T-helper 1 cell treated with Interleukin-12 subunit alpha and Interleukin-12 subunit beta and Interleukin-4 antibody, amounts not matched to agents 30 μg/mL and 1 μg/mL, for 36 hours (primary cell): ENCODE data around the gene CLASRP.
A peak's percentile ranks its signal among the peaks of the same experiment; 100 is the strongest.

ENCODE experiments used
- H3K27ac Mint-ChIP-seq: one replicate; pipeline ENCODE4 v1.8.0; 2021; ENCODE audit warnings: mild to moderate bottlenecking, mixed read lengths
- H3K27me3 Mint-ChIP-seq: one replicate; pipeline ENCODE4 v1.8.0; 2021; ENCODE audit warnings: low read depth, mixed read lengths
- H3K36me3 Mint-ChIP-seq: one replicate; pipeline ENCODE4 v1.8.0; 2021; ENCODE audit warnings: low read depth, mixed read lengths
- H3K4me1 Mint-ChIP-seq: one replicate; pipeline ENCODE4 v1.8.0; 2021; ENCODE audit warnings: low read depth, mixed read lengths
- H3K4me3 Mint-ChIP-seq: one replicate; pipeline ENCODE4 v1.8.0; 2021; ENCODE audit warnings: mild to moderate bottlenecking, moderate library complexity, mixed read lengths
- H3K9me3 Mint-ChIP-seq: one replicate; pipeline ENCODE4 v1.8.0; 2021; ENCODE audit warnings: mixed read lengths

Gene CLASRP

DNA sequence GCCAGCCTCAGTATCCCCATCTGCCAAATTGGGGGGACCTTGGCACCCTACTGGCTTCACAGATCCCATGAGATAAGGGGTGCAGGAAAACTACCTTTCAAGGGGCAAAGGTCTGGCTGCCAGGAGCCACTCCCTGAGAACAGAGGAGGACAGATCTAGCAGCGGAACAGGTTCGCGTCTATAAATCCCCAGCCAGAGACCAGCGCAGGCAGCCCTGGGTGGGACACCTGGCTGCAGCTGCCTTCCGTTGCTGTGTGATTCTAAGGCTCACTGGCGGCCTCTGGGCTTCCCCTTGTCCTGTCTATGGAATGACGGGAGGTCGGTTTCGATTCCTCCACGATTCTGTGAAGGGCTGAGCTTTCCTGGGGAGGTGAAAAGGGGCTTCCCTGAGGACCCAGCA, 30.3 kb upstream of the CLASRP start:
- Mint-ChIP-seq H3K27ac (no peak overlapping the region), H3K36me3 (peaks cover 27% of the 10 kb centered on the region), H3K4me3 (no peak overlapping the region), H3K4me1 (peaks cover 7% of the 10 kb centered on the region), H3K27me3 (no peaks in the 10 kb centered on the region), H3K9me3 (no peaks in the 10 kb centered on the region)

DNA sequence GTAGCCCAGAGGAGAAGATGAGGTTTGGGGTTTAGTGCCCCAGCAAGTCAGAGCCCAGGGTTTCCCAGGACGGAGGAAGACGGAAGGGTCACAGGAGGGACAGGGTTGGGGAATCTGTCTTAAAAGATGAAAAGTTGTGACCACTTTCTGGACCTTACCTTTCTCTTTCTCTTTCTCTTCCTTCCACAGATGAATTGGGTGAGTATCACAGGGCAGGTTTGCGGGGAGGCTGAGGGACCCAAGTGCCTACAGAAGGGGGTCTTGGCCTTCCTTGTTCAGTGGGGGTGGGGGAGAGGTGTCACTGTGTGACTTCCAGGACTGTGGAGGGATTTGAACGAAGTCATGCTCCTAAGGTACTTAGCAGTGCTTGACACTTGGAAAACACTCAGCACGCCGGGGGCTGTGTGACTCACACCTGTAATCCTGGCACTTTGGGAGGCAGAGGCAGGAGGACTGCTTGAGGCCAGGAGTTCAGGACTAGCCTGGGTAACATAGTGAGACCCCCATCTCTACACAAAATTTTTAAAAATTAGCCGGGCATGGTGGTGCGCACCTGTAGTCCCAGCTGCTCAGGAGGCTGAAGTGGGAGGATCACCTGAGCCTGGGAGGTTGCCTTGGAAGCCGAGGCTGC, 29.1 kb upstream of the CLASRP start:
- Mint-ChIP-seq H3K4me3 (no peak overlapping the region), H3K4me1 (peaks cover 7% of the 10 kb centered on the region), H3K27ac (peak overlapping the region; percentile 26), H3K27me3 (no peaks in the 10 kb centered on the region), H3K9me3 (no peaks in the 10 kb centered on the region), H3K36me3 (peaks cover 32% of the 10 kb centered on the region)

DNA sequence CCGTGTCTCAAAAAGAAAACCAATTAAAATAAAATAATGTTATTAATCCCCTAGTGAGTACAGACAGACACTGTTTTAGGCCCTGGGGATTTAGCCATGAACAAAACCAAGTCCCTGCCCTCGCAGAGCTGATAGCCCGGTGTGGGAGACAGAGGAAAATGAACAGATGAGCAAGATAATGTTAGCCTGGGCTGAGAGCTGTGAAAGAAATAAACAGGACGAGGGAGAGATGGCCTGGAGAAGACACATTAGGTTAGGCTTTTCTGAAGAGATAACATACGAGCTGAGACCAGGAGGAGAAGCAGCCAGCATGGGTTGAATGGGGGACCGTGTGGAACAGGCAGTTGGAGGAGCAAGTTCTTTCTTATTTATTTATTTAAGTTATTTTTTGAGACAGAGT, 28.5 kb upstream of the CLASRP start:
- peaks cover 7% of the 10 kb centered on the region for H3K4me1 Mint-ChIP-seq
- H3K9me3 Mint-ChIP-seq: no peaks in the 10 kb centered on the region
- peak overlapping the region; percentile 34 for H3K27ac Mint-ChIP-seq
- H3K27me3 Mint-ChIP-seq: no peaks in the 10 kb centered on the region
- peaks cover 32% of the 10 kb centered on the region for H3K36me3 Mint-ChIP-seq
- no peak overlapping the region for H3K4me3 Mint-ChIP-seq

DNA sequence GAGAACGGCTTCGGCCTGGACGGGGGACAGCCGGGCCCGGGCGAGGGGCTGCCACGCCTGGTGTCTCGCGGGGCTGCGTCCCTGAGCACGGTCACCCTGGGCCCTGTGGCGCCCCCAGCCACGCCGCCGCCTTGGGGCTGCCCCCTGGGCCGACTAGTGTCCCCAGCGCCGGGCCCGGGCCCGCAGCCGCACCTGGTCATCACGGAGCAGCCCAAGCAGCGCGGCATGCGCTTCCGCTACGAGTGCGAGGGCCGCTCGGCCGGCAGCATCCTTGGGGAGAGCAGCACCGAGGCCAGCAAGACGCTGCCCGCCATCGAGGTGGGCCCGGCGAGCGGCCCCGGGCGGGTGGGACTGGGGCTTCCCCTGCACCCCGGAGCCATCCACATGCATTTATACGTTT, 26.9 kb upstream of the CLASRP start:
- H3K27me3 Mint-ChIP-seq: no peaks in the 10 kb centered on the region
- no peak overlapping the region for H3K4me3 Mint-ChIP-seq
- no peaks in the 10 kb centered on the region for H3K9me3 Mint-ChIP-seq
- peaks cover 30% of the 10 kb centered on the region for H3K36me3 Mint-ChIP-seq
- H3K27ac Mint-ChIP-seq: no peak overlapping the region
- peaks cover 8% of the 10 kb centered on the region for H3K4me1 Mint-ChIP-seq

DNA sequence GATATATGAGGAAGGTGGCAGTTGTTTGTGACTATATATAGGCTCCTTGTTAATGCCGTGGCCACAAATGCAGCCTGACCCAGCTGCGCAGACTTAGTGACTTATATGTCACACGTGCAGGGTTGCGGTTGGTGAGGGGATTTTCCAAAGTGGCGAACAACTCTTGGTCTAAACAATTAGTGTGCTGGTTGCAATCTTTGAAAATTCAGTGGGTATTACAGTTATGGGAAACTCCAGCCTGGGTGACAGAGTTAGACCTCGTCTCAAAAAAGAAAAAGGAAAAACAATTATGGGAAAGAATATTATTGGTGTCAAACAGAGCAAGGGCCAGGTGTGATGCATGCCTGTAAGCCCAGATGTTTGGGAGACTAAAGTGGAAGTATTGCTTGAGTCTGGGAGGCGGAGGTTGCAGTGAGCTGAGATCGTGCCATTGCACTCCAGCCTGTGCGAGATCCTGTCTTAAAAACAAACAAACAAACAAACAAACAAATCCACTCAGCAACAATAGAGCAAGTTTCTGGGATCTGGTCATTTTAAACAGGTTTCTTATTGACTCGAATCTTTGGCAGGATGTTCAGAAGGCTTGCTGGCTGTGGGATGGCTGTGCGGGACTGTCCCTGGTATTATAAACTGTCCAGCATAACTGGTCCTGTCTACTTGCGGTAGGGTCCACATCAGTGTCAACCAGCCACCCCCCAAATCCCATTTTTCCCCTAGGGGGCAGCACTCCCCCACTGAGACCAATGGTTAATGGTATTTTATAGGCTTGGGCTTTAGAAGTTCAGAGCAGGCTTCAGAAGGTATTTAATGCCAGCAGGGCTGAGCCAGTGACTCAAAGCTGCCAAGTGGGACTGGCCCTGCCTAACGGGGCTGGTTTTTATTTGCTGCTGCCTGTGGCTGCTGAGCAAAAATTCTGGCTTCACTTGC, 22.2 kb upstream of the CLASRP start:
- Mint-ChIP-seq H3K27ac (peak overlapping the region; percentile 83), H3K4me3 (peak overlapping the region; percentile 43), H3K9me3 (no peaks in the 10 kb centered on the region), H3K36me3 (peaks cover 25% of the 10 kb centered on the region), H3K27me3 (no peaks in the 10 kb centered on the region), H3K4me1 (peaks cover 8% of the 10 kb centered on the region)

DNA sequence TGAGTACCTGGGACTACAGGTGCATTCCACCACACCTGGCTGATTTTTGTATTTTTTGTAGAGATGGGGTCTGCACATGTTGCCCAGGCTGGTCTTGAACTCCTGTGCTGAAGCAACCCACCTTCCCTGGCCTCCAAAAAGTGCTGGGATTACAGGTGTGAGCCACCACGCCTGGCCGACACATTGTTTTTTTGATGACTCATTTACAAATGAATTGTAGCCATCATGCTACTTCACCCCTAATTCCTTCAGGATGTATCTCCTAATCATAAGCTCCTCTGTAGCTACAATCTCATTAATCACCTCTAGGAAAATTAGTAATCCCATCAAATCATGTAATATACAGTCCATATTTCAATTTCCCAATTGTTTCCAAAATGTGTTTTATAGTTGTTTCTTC, 19.7 kb upstream of the CLASRP start:
- Mint-ChIP-seq H3K36me3 (peaks cover 18% of the 10 kb centered on the region), H3K27me3 (no peaks in the 10 kb centered on the region), H3K4me3 (no peak overlapping the region), H3K27ac (no peak overlapping the region), H3K9me3 (no peaks in the 10 kb centered on the region), H3K4me1 (peaks cover 8% of the 10 kb centered on the region)

DNA sequence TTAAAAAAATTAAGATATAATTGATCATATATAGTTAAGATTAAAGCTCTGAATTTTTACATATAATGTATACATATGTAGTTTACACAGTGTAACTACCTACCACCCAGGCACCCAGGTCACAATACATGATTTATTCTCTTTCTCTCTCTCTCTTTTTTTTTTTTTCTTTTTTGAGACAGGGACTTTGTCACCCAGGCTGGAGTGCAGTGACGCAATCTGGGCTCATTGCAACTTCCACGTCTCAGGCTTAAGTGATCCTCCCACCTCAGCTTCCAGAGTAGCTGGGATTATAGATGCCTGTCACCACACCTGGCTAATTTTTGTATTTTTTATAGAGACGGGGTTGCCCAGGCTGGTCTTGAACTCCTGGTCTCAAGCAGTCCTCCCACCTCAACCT, 18.8 kb upstream of the CLASRP start:
- H3K27ac Mint-ChIP-seq: no peak overlapping the region
- H3K4me1 Mint-ChIP-seq: peaks cover 8% of the 10 kb centered on the region
- H3K27me3 Mint-ChIP-seq: no peaks in the 10 kb centered on the region
- H3K36me3 Mint-ChIP-seq: peaks cover 19% of the 10 kb centered on the region
- no peak overlapping the region for H3K4me3 Mint-ChIP-seq
- no peaks in the 10 kb centered on the region for H3K9me3 Mint-ChIP-seq

DNA sequence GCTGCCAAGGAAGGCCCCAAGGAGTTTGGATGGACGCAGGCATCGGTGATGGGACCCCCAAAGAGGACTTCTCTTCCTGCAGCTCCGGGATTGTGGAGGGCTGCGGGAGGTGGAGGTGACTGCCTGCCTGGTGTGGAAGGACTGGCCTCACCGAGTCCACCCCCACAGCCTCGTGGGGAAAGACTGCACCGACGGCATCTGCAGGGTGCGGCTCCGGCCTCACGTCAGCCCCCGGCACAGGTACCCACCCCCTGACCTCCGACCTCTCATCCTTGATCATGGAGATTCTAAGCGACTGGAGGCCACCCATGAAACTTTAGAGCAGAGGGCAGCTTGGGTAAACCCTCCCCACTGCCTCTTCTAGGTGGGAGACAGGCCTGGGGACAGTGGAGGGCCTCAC, 16.9 kb upstream of the CLASRP start:
- Mint-ChIP-seq H3K4me3 (no peak overlapping the region), H3K27me3 (no peaks in the 10 kb centered on the region), H3K9me3 (no peaks in the 10 kb centered on the region), H3K4me1 (no peaks in the 10 kb centered on the region), H3K27ac (no peak overlapping the region), H3K36me3 (peaks cover 24% of the 10 kb centered on the region)

DNA sequence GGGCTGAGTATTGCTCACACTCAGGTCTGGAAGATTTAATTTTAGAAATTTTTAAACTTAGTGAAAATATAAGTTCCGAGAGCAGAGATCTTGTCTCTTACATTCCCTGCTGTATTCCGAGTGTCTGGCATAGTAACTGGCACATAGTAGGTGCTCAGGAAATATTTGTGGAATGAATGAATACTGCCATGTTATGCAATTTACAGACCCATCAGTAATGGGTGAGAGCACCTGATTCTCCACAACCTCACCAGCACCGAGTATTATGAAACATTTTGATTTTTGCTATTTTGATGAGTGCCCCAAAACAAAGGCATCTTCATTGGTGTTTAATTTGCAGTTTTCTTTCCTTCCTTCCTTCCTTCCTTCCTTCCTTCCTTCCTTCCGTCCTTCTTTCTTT, 15.8 kb upstream of the CLASRP start:
- H3K27ac Mint-ChIP-seq: no peak overlapping the region
- no peak overlapping the region for H3K4me3 Mint-ChIP-seq
- H3K4me1 Mint-ChIP-seq: no peaks in the 10 kb centered on the region
- no peaks in the 10 kb centered on the region for H3K9me3 Mint-ChIP-seq
- peaks cover 27% of the 10 kb centered on the region for H3K36me3 Mint-ChIP-seq
- no peaks in the 10 kb centered on the region for H3K27me3 Mint-ChIP-seq

DNA sequence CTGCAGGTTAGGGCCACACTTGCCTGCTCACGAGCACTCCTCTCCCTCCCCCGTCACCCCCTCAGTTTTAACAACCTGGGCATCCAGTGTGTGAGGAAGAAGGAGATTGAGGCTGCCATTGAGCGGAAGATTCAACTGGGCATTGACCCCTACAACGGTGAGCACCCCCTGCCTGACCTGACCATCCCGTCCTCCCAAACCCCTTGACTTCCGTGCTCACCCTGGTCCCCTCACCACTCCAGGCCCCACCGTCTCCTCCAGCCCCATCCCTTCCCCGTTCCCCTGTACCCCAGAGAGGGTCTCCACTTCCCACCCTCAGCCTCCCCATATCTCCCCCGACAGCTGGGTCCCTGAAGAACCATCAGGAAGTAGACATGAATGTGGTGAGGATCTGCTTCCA, 13.6 kb upstream of the CLASRP start:
- Mint-ChIP-seq H3K27me3 (no peaks in the 10 kb centered on the region), H3K4me1 (no peaks in the 10 kb centered on the region), H3K4me3 (no peak overlapping the region), H3K9me3 (no peaks in the 10 kb centered on the region), H3K27ac (no peak overlapping the region), H3K36me3 (peaks cover 26% of the 10 kb centered on the region)

DNA sequence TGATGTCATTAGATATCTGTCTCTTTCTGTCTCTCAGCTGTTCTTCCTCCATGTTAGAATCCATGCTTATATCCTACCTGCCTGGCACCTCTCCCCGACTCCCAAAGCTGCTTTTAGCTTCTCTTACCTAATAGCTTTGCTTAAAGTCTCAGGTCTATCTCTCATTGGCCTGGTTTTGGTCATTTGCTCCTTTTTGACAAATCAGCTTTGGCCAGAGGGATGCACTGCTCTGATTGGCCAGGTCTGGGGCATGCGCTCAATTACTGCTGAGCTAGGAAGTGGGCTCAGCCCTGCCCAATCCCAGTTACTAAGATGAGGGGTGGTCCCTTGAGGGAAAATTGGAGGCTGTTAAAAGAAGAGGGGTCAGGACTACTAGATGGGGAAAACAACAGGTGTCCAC, 11.5 kb upstream of the CLASRP start:
- no peaks in the 10 kb centered on the region for H3K4me1 Mint-ChIP-seq
- H3K36me3 Mint-ChIP-seq: peaks cover 39% of the 10 kb centered on the region
- no peaks in the 10 kb centered on the region for H3K9me3 Mint-ChIP-seq
- no peaks in the 10 kb centered on the region for H3K27me3 Mint-ChIP-seq
- H3K27ac Mint-ChIP-seq: no peak overlapping the region
- H3K4me3 Mint-ChIP-seq: no peak overlapping the region

DNA sequence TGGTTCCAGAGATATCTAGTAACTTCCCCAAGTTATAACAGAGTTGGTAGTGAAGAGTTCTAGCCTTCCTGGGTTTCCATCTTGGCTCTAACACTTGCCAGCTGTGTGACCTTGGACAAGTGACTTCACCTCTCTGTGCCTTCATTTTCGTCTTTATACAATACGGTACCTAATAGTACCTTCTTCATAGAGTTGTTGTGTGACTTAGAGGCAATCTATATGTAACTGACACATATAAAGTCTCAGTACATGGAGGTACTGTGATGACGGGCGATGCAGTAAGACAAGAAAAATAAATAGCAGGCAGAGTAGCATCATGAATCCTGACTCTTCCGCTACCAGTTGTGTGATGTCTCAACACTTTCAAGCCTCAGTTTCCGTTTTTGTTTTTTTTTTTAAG, 8.0 kb upstream of the CLASRP start:
- H3K4me1 Mint-ChIP-seq: no peaks in the 10 kb centered on the region
- peaks cover 50% of the 10 kb centered on the region for H3K36me3 Mint-ChIP-seq
- no peak overlapping the region for H3K27ac Mint-ChIP-seq
- no peaks in the 10 kb centered on the region for H3K27me3 Mint-ChIP-seq
- no peaks in the 10 kb centered on the region for H3K9me3 Mint-ChIP-seq
- no peak overlapping the region for H3K4me3 Mint-ChIP-seq

DNA sequence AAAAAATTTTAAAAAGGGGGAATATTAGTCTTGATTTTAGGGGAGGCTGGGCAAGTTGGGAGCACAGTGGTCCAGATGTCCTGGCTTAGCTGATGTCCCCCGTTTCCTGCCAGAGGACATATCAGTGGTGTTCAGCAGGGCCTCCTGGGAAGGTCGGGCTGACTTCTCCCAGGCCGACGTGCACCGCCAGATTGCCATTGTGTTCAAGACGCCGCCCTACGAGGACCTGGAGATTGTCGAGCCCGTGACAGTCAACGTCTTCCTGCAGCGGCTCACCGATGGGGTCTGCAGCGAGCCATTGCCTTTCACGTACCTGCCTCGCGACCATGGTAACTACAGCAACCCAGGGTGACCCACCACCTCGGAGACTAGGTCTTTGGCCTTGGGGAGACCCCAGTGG, 6.4 kb upstream of the CLASRP start:
- no peaks in the 10 kb centered on the region for H3K27me3 Mint-ChIP-seq
- H3K36me3 Mint-ChIP-seq: peaks cover 45% of the 10 kb centered on the region
- no peaks in the 10 kb centered on the region for H3K4me1 Mint-ChIP-seq
- H3K9me3 Mint-ChIP-seq: no peaks in the 10 kb centered on the region
- H3K4me3 Mint-ChIP-seq: no peak overlapping the region
- H3K27ac Mint-ChIP-seq: no peak overlapping the region

DNA sequence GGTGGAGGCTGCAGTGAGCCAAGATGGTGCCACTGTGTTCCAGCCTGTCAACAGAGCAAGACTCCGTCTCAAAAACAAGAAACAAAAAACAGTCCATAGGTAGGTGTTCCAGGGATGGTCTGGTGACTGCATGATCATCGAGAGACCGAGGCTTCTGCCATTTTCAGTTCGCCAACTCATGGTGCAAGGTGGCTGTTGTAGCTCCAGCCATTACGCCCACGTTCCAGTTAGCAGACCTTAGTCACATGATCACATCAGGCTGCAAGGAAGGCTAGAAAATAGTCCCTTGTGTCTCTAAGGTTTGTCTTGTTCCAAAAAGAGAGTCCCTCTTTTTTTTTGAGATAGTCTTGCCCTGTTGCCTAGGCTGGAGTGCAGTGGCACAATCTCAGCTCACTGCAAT, 3.1 kb upstream of the CLASRP start:
- Mint-ChIP-seq H3K36me3 (peaks cover 44% of the 10 kb centered on the region), H3K27ac (no peak overlapping the region), H3K27me3 (no peaks in the 10 kb centered on the region), H3K9me3 (no peaks in the 10 kb centered on the region), H3K4me1 (peaks cover 18% of the 10 kb centered on the region), H3K4me3 (no peak overlapping the region)

DNA sequence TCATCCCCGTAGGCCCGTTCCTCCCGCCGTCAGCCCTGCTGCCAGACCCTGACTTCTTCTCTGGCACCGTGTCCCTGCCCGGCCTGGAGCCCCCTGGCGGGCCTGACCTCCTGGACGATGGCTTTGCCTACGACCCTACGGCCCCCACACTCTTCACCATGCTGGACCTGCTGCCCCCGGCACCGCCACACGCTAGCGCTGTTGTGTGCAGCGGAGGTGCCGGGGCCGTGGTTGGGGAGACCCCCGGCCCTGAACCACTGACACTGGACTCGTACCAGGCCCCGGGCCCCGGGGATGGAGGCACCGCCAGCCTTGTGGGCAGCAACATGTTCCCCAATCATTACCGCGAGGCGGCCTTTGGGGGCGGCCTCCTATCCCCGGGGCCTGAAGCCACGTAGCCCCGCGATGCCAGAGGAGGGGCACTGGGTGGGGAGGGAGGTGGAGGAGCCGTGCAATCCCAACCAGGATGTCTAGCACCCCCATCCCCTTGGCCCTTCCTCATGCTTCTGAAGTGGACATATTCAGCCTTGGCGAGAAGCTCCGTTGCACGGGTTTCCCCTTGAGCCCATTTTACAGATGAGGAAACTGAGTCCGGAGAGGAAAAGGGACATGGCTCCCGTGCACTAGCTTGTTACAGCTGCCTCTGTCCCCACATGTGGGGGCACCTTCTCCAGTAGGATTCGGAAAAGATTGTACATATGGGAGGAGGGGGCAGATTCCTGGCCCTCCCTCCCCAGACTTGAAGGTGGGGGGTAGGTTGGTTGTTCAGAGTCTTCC, 1.3 kb upstream of the CLASRP start:
- Mint-ChIP-seq H3K27ac (no peak overlapping the region), H3K27me3 (no peaks in the 10 kb centered on the region), H3K4me3 (peak overlapping the region; percentile 63), H3K36me3 (peaks cover 43% of the 10 kb centered on the region), H3K4me1 (peaks cover 28% of the 10 kb centered on the region), H3K9me3 (no peaks in the 10 kb centered on the region)
